ENCODE data around the gene LRRC3. TPM values are rescaled to one million over a fixed set of nuclear protein-coding genes. Genes with fewer than 3 reads are reported as not detected.

Gene LRRC3
- polyA plus RNA-seq, 1 of the 3 experiments (the other 2 are of a cell fraction) = 2.3 TPM

DNA sequence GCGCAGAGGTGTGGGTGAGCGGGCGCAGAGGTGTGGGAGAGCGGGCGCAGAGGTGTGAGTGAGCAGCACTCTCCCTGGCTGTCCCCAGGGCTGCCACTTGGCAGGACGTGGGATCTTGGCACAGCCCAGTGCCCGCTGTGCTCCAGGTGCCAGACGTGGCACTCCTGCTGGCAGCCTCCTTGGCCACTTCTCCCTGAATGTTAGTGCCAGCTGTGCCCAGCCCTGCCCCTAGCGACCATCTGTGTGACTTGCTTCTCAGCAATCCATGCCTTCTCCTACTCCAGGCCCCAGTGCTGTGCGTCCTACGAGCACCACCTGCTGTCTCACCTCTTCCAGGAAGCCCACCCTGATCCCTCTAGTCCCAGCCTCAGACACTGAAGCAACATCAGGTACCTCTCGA lies 54.2 kb downstream of the LRRC3 start:
- H3K27ac ChIP-seq (ENCODE audit: low read depth in 2 of 2, low read length in 1 of 2) = no peak overlapping the region
- 0 out of 2 replicates have a peak, but pooled peaks cover 9% of the 10 kb centered on the region for H3K27me3 ChIP-seq (ENCODE audit: insufficient read depth)
- CTCF ChIA-PET = interaction anchor here (0.6 to 3.4 kb wide), 16 partner anchors 8 to 338 kb away, joined by 3 to 31 read pairs (median 4); partner anchors contain the start of gene UBE2G2
- no peaks in the 10 kb centered on the region for H3F3A ChIP-seq (replicated peaks; ENCODE audit: insufficient read depth)
- no peak overlapping the region for H3K9ac ChIP-seq
- TF ChIP-seq RAD21 (IDR thresholded peaks at IDR 0.05; ENCODE audit: low read length) (peak; percentile 11; the same call in 1 of the 2 replicates), FOXJ3 (CRISPR knock-in tag; IDR thresholded peaks at IDR 0.05) (no peak)
- TF ChIP-seq, protein P1, sequence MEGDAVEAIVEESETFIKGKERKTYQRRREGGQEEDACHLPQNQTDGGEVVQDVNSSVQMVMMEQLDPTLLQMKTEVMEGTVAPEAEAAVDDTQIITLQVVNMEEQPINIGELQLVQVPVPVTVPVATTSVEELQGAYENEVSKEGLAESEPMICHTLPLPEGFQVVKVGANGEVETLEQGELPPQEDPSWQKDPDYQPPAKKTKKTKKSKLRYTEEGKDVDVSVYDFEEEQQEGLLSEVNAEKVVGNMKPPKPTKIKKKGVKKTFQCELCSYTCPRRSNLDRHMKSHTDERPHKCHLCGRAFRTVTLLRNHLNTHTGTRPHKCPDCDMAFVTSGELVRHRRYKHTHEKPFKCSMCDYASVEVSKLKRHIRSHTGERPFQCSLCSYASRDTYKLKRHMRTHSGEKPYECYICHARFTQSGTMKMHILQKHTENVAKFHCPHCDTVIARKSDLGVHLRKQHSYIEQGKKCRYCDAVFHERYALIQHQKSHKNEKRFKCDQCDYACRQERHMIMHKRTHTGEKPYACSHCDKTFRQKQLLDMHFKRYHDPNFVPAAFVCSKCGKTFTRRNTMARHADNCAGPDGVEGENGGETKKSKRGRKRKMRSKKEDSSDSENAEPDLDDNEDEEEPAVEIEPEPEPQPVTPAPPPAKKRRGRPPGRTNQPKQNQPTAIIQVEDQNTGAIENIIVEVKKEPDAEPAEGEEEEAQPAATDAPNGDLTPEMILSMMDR (IDR thresholded peaks at IDR 0.05) = peak; percentile 35
- no peaks in the 10 kb centered on the region; a peak in 1 of 4 replicates for H3K4me1 ChIP-seq (ENCODE audit: control insufficient read depth in 1 of 2, insufficient read depth in 2 of 2, low read depth in 1 of 2, low read length in 1 of 2)
- POLR2A ChIA-PET = no interaction called here
- no peak overlapping the region for H3K4me2 ChIP-seq
- H3K9me3 ChIP-seq = no peaks in the 10 kb centered on the region
- H2AFZ ChIP-seq (ENCODE audit: low read depth) = no peak overlapping the region
- H3K36me3 ChIP-seq (replicated peaks in 1 of 2; ENCODE audit: control insufficient read depth in 1 of 2, insufficient read depth in 2 of 2, low read length in 1 of 2) = no peaks in the 10 kb centered on the region
- peak; percentile 71 for DNase-seq
- no peaks in the 10 kb centered on the region for H4K20me1 ChIP-seq (ENCODE audit: insufficient read depth)
- WGBS (ENCODE audit: low lambda C conversion rate) = 60% methylated on average over 8 of the region's 12 CpGs
- H3K4me3 ChIP-seq (ENCODE audit: low read depth in 2 of 2, low read length in 1 of 2) = no peak overlapping the region
- no peaks in the 10 kb centered on the region for H3K9me2 ChIP-seq
- H3K79me2 ChIP-seq (ENCODE audit: insufficient read depth) = no peaks in the 10 kb centered on the region

DNA sequence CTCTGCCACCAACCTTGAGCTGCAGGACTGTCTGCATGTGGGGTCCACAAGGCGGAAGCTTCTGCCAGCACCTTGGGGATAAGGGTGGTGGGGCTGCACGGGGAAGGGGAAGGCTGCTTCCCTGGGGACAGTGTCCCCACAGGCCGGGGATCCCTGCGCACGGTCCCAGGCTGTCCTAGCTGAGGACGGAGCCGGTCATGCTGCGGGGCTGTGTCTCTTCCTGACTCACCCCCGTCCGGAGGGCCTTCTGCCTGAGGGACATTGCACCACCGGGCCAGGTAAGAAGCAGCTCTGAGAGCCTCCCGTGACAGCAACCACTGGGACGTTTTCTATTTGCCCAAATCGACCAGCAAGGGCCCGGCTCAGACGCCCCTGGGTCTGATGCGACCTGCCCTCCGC lies 54.8 kb downstream of the LRRC3 start:
- 0 out of 2 replicates have a peak, but pooled peaks cover 9% of the 10 kb centered on the region for H3K27me3 ChIP-seq (ENCODE audit: insufficient read depth)
- no peaks in the 10 kb centered on the region for H4K20me1 ChIP-seq (ENCODE audit: insufficient read depth)
- H3F3A ChIP-seq (replicated peaks; ENCODE audit: insufficient read depth) = no peaks in the 10 kb centered on the region
- H3K4me1 ChIP-seq (ENCODE audit: control insufficient read depth in 1 of 2, insufficient read depth in 2 of 2, low read depth in 1 of 2, low read length in 1 of 2) = no peaks in the 10 kb centered on the region; a peak in 1 of 4 replicates
- no peak overlapping the region for H2AFZ ChIP-seq (ENCODE audit: low read depth)
- WGBS (ENCODE audit: low lambda C conversion rate) = no CpG with 5 or more reads among the region's 18 CpGs
- no peaks in the 10 kb centered on the region for H3K9me2 ChIP-seq
- H3K4me2 ChIP-seq = peak overlapping the region; percentile 33; the same call in 1 of the 2 replicates
- H3K9me3 ChIP-seq = no peaks in the 10 kb centered on the region
- no peaks in the 10 kb centered on the region for H3K79me2 ChIP-seq (ENCODE audit: insufficient read depth)
- POLR2A ChIA-PET = no interaction called here
- CTCF ChIA-PET = interaction anchor here (0.6 to 3.4 kb wide), 20 partner anchors 8 to 337 kb away, joined by 3 to 31 read pairs (median 4); partner anchors contain the start of gene UBE2G2
- no peaks in the 10 kb centered on the region for H3K36me3 ChIP-seq (replicated peaks in 1 of 2; ENCODE audit: control insufficient read depth in 1 of 2, insufficient read depth in 2 of 2, low read length in 1 of 2)
- H3K27ac ChIP-seq (ENCODE audit: low read depth in 2 of 2, low read length in 1 of 2) = no peak overlapping the region
- H3K9ac ChIP-seq = no peak overlapping the region
- H3K4me3 ChIP-seq (ENCODE audit: low read depth in 2 of 2, low read length in 1 of 2) = peak overlapping the region in 1 of 2 experiments; percentile 41; a peak in 1 of 4 replicates
- no peak for DNase-seq
- TF ChIP-seq ELF1 (IDR thresholded peaks at IDR 0.05) = no peak
- TF ChIP-seq, protein P2, sequence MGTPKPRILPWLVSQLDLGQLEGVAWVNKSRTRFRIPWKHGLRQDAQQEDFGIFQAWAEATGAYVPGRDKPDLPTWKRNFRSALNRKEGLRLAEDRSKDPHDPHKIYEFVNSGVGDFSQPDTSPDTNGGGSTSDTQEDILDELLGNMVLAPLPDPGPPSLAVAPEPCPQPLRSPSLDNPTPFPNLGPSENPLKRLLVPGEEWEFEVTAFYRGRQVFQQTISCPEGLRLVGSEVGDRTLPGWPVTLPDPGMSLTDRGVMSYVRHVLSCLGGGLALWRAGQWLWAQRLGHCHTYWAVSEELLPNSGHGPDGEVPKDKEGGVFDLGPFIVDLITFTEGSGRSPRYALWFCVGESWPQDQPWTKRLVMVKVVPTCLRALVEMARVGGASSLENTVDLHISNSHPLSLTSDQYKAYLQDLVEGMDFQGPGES (IDR thresholded peaks at IDR 0.05; ENCODE audit: low read depth, low read length) = no peak
- TF ChIP-seq, protein P3, sequence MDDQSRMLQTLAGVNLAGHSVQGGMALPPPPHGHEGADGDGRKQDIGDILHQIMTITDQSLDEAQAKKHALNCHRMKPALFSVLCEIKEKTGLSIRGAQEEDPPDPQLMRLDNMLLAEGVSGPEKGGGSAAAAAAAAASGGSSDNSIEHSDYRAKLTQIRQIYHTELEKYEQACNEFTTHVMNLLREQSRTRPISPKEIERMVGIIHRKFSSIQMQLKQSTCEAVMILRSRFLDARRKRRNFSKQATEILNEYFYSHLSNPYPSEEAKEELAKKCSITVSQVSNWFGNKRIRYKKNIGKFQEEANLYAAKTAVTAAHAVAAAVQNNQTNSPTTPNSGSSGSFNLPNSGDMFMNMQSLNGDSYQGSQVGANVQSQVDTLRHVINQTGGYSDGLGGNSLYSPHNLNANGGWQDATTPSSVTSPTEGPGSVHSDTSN (IDR thresholded peaks at IDR 0.05) = no peak
- TF ChIP-seq RFX5 (IDR thresholded peaks at IDR 0.05; ENCODE audit: low read length) = no peak
- TF ChIP-seq JUND (IDR thresholded peaks at IDR 0.05) = no peak
- TF ChIP-seq MEF2A (IDR thresholded peaks at IDR 0.05; ENCODE audit: borderline replicate concordance, low read depth) = no peak
- TF ChIP-seq POLR2AphosphoS5 (IDR thresholded peaks at IDR 0.05; ENCODE audit: low read depth, low read length) = no peak
- TF ChIP-seq TAF1 (IDR thresholded peaks at IDR 0.05; ENCODE audit: borderline replicate concordance, low read depth, low read length) = no peak
- no peak for TF ChIP-seq FOXJ3 (CRISPR knock-in tag; IDR thresholded peaks at IDR 0.05)
- no peak for TF ChIP-seq YY1 (IDR thresholded peaks at IDR 0.05; ENCODE audit: low read depth)
- no peak for TF ChIP-seq FOSL2 (IDR thresholded peaks at IDR 0.05; ENCODE audit: borderline replicate concordance, low read depth)
- TF ChIP-seq, protein P4, sequence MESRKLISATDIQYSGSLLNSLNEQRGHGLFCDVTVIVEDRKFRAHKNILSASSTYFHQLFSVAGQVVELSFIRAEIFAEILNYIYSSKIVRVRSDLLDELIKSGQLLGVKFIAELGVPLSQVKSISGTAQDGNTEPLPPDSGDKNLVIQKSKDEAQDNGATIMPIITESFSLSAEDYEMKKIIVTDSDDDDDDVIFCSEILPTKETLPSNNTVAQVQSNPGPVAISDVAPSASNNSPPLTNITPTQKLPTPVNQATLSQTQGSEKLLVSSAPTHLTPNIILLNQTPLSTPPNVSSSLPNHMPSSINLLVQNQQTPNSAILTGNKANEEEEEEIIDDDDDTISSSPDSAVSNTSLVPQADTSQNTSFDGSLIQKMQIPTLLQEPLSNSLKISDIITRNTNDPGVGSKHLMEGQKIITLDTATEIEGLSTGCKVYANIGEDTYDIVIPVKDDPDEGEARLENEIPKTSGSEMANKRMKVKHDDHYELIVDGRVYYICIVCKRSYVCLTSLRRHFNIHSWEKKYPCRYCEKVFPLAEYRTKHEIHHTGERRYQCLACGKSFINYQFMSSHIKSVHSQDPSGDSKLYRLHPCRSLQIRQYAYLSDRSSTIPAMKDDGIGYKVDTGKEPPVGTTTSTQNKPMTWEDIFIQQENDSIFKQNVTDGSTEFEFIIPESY (IDR thresholded peaks at IDR 0.05; ENCODE audit: borderline replicate concordance, low read depth) = no peak
- no peak for TF ChIP-seq MXI1 (IDR thresholded peaks at IDR 0.05; ENCODE audit: low read depth, low read length)
- TF ChIP-seq, protein P5, sequence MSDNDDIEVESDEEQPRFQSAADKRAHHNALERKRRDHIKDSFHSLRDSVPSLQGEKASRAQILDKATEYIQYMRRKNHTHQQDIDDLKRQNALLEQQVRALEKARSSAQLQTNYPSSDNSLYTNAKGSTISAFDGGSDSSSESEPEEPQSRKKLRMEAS (IDR thresholded peaks at IDR 0.05; ENCODE audit: low read depth) = no peak
- TF ChIP-seq, protein P6, sequence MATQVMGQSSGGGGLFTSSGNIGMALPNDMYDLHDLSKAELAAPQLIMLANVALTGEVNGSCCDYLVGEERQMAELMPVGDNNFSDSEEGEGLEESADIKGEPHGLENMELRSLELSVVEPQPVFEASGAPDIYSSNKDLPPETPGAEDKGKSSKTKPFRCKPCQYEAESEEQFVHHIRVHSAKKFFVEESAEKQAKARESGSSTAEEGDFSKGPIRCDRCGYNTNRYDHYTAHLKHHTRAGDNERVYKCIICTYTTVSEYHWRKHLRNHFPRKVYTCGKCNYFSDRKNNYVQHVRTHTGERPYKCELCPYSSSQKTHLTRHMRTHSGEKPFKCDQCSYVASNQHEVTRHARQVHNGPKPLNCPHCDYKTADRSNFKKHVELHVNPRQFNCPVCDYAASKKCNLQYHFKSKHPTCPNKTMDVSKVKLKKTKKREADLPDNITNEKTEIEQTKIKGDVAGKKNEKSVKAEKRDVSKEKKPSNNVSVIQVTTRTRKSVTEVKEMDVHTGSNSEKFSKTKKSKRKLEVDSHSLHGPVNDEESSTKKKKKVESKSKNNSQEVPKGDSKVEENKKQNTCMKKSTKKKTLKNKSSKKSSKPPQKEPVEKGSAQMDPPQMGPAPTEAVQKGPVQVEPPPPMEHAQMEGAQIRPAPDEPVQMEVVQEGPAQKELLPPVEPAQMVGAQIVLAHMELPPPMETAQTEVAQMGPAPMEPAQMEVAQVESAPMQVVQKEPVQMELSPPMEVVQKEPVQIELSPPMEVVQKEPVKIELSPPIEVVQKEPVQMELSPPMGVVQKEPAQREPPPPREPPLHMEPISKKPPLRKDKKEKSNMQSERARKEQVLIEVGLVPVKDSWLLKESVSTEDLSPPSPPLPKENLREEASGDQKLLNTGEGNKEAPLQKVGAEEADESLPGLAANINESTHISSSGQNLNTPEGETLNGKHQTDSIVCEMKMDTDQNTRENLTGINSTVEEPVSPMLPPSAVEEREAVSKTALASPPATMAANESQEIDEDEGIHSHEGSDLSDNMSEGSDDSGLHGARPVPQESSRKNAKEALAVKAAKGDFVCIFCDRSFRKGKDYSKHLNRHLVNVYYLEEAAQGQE (IDR thresholded peaks at IDR 0.05; ENCODE audit: low read depth, low read length) = no peak
- TF ChIP-seq GABPA (IDR thresholded peaks at IDR 0.05; ENCODE audit: low read depth) = no peak
- no peak for TF ChIP-seq TCF12 (IDR thresholded peaks at IDR 0.05)

Data from SK-N-SH (cell line).